ENCODE measurements around the gene DDA1.

The DDA1 gene

DNA sequence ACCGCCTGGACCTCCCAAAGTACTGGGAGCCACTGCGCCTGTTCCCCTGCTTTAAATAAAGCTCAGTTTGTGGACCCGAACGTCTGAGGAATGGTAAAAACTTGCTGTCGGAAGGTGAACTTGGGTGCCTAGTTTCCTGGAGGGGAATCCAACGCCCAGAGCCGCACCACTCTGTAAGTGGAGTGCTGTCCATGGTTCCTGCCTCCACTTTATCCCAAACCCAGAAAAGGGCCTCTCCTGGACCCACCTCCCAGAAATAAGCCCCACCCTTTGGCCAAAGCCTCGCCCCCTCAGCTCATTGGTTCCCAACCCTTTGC is 23.0 kb downstream of the DDA1 start:
- POLR2A ChIA-PET = interaction anchor here (0.6 to 7.6 kb wide), 10 partner anchors 10 to 611 kb away, joined by 3 to 64 read pairs (median 7); partner anchors contain the start of genes BABAM1, DDA1, MRPL34 and NR2F6
- Histone ChIP-seq H3K4me1 (ENCODE audit: control insufficient read depth, insufficient read depth, low read length) (peaks cover 4% of the 10 kb centered on the region; the same call in 1 of the 2 replicates), H3K4me3 (ENCODE audit: low read depth, low read length) (no peak overlapping the region), H3K27ac (ENCODE audit: extremely low read depth, low read depth, low read length) (no peak overlapping the region), H3K9me3 (ENCODE audit: control insufficient read depth, insufficient read depth, low read depth, low read length) (no peaks in the 10 kb centered on the region), H3K36me3 (ENCODE audit: control insufficient read depth in 2 of 2, insufficient read depth in 1 of 2, low read length in 2 of 2) (peaks cover 0 to 17% of the 10 kb centered on the region in 2 experiments; a peak in 2 of 3 replicates)
- CTCF ChIA-PET = interaction anchor here (0.6 to 2.4 kb wide), 8 partner anchors 13 to 694 kb away, joined by 3 to 9 read pairs (median 3); no protein-coding TSS in a partner anchor
- TF ChIP-seq, protein P1, sequence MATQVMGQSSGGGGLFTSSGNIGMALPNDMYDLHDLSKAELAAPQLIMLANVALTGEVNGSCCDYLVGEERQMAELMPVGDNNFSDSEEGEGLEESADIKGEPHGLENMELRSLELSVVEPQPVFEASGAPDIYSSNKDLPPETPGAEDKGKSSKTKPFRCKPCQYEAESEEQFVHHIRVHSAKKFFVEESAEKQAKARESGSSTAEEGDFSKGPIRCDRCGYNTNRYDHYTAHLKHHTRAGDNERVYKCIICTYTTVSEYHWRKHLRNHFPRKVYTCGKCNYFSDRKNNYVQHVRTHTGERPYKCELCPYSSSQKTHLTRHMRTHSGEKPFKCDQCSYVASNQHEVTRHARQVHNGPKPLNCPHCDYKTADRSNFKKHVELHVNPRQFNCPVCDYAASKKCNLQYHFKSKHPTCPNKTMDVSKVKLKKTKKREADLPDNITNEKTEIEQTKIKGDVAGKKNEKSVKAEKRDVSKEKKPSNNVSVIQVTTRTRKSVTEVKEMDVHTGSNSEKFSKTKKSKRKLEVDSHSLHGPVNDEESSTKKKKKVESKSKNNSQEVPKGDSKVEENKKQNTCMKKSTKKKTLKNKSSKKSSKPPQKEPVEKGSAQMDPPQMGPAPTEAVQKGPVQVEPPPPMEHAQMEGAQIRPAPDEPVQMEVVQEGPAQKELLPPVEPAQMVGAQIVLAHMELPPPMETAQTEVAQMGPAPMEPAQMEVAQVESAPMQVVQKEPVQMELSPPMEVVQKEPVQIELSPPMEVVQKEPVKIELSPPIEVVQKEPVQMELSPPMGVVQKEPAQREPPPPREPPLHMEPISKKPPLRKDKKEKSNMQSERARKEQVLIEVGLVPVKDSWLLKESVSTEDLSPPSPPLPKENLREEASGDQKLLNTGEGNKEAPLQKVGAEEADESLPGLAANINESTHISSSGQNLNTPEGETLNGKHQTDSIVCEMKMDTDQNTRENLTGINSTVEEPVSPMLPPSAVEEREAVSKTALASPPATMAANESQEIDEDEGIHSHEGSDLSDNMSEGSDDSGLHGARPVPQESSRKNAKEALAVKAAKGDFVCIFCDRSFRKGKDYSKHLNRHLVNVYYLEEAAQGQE (tag by site-specific recombination; IDR thresholded peaks at IDR 0.05) = peak; percentile 98
- TF ChIP-seq ZNF426 (tag by site-specific recombination; IDR thresholded peaks at IDR 0.05) = no peak

DNA sequence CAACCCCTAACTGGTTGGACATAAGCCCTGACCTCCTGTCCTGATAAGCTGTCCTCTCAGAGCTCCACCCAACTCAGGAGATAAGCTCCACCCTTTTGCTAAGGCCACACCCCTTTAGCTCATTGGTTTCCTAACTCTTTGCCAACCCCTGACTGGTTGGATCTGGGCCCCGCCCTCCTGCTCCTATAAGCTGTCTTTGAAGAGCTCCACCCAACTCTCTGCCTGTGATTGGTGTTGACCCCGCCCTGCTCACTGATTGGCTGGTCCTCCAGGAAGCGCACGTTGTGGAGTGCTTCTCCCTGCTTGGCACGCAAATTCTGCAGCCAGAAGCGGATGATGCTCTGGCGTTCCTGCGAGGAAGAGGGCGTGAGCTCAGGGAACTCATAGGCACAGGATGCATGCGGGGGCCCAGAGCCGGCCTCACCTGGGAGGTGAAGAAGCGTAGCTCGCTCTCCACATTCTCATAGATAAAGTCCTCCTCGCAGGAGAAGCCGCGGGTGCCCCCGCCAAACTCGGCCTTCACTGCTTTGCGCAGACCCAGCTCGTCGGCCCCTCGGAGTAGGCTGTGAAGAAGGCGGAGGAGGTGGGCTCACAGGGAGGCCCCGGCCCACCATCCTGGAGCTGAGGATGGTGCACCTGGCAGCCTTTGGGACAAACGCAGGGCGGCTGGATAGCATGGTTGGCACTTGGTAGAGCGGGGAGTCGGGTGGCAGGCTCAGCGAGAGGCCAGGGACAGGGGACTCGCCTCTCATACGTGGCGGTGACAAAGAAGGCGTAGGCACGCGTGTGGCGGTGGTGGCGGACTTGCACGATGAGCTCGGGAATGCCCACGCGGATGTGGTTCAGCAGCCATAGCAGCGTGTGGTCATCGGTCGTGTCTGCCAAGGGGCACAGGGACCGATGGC is 23.6 kb downstream of the DDA1 start:
- Histone ChIP-seq H3K4me3 (ENCODE audit: low read depth, low read length) (no peak overlapping the region), H3K4me1 (ENCODE audit: control insufficient read depth, insufficient read depth, low read length) (peaks cover 4% of the 10 kb centered on the region), H3K36me3 (ENCODE audit: control insufficient read depth in 2 of 2, insufficient read depth in 1 of 2, low read length in 2 of 2) (peaks cover 0 to 17% of the 10 kb centered on the region in 2 experiments; a peak in 2 of 3 replicates), H3K9me3 (ENCODE audit: control insufficient read depth, insufficient read depth, low read depth, low read length) (no peaks in the 10 kb centered on the region), H3K27ac (ENCODE audit: extremely low read depth, low read depth, low read length) (no peak overlapping the region)
- ChIA-PET POLR2A (interaction anchor here (0.6 to 7.6 kb wide), 13 partner anchors 9 to 610 kb away, joined by 3 to 64 read pairs (median 5); partner anchors contain the start of genes ABHD8, BABAM1, DDA1 and MRPL34), CTCF (interaction anchor here (0.6 to 2.4 kb wide), 14 partner anchors 12 to 694 kb away, joined by 3 to 9 read pairs (median 4); partner anchors contain the start of gene MRPL34)
- TF ChIP-seq ZNF10 (tag by site-specific recombination; IDR thresholded peaks at IDR 0.05) = no peak
- TF ChIP-seq KLF10 (tag by site-specific recombination; IDR thresholded peaks at IDR 0.05) = peak; percentile 98
- TF ChIP-seq, protein P2, sequence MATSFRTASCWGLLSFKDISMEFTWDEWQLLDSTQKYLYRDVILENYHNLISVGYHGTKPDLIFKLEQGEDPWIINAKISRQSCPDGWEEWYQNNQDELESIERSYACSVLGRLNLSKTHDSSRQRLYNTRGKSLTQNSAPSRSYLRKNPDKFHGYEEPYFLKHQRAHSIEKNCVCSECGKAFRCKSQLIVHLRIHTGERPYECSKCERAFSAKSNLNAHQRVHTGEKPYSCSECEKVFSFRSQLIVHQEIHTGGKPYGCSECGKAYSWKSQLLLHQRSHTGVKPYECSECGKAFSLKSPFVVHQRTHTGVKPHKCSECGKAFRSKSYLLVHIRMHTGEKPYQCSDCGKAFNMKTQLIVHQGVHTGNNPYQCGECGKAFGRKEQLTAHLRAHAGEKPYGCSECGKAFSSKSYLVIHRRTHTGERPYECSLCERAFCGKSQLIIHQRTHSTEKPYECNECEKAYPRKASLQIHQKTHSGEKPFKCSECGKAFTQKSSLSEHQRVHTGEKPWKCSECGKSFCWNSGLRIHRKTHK (tag by site-specific recombination; IDR thresholded peaks at IDR 0.05) = no peak
- no peak for TF ChIP-seq ZNF768 (tag by site-specific recombination; IDR thresholded peaks at IDR 0.05)
- TF ChIP-seq ZNF791 (tag by site-specific recombination; IDR thresholded peaks at IDR 0.05) = no peak
- no peak for TF ChIP-seq IKZF3 (tag by site-specific recombination; IDR thresholded peaks at IDR 0.05)
- TF ChIP-seq, protein P3, sequence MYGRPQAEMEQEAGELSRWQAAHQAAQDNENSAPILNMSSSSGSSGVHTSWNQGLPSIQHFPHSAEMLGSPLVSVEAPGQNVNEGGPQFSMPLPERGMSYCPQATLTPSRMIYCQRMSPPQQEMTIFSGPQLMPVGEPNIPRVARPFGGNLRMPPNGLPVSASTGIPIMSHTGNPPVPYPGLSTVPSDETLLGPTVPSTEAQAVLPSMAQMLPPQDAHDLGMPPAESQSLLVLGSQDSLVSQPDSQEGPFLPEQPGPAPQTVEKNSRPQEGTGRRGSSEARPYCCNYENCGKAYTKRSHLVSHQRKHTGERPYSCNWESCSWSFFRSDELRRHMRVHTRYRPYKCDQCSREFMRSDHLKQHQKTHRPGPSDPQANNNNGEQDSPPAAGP (tag by site-specific recombination; IDR thresholded peaks at IDR 0.05) = no peak
- TF ChIP-seq OSR2 (tag by site-specific recombination; IDR thresholded peaks at IDR 0.05) = no peak
- no peak for TF ChIP-seq ZNF114 (tag by site-specific recombination; IDR thresholded peaks at IDR 0.05)
- TF ChIP-seq ZEB2 (tag by site-specific recombination; IDR thresholded peaks at IDR 0.05) = no peak
- TF ChIP-seq, protein P4, sequence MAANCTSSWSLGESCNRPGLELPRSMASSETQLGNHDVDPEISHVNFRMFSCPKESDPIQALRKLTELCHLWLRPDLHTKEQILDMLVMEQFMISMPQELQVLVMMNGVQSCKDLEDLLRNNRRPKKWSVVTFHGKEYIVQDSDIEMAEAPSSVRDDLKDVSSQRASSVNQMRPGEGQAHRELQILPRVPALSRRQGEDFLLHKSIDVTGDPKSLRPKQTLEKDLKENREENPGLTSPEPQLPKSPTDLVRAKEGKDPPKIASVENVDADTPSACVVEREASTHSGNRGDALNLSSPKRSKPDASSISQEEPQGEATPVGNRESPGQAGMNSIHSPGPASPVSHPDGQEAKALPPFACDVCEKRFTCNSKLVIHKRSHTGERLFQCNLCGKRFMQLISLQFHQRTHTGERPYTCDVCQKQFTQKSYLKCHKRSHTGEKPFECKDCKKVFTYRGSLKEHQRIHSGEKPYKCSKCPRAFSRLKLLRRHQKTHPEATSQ (tag by site-specific recombination; IDR thresholded peaks at IDR 0.05) = peak; percentile 59; the same call in 1 of the 2 replicates
- TF ChIP-seq, protein P5, sequence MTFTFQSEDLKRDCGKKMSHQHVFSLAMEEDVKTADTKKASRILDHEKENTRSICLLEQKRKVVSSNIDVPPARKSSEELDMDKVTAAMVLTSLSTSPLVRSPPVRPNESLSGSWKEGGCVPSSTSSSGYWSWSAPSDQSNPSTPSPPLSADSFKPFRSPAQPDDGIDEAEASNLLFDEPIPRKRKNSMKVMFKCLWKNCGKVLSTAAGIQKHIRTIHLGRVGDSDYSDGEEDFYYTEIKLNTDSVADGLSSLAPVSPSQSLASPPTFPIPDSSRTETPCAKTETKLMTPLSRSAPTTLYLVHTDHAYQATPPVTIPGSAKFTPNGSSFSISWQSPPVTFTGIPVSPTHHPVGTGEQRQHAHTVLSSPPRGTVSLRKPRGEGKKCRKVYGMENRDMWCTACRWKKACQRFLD (tag by site-specific recombination; IDR thresholded peaks at IDR 0.05) = no peak
- TF ChIP-seq, protein P6, sequence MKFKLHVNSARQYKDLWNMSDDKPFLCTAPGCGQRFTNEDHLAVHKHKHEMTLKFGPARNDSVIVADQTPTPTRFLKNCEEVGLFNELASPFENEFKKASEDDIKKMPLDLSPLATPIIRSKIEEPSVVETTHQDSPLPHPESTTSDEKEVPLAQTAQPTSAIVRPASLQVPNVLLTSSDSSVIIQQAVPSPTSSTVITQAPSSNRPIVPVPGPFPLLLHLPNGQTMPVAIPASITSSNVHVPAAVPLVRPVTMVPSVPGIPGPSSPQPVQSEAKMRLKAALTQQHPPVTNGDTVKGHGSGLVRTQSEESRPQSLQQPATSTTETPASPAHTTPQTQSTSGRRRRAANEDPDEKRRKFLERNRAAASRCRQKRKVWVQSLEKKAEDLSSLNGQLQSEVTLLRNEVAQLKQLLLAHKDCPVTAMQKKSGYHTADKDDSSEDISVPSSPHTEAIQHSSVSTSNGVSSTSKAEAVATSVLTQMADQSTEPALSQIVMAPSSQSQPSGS (tag by site-specific recombination; IDR thresholded peaks at IDR 0.05; ENCODE audit: low read depth) = no peak
- no peak for TF ChIP-seq ZBTB20 (tag by site-specific recombination; IDR thresholded peaks at IDR 0.05)
- TF ChIP-seq, protein P7, sequence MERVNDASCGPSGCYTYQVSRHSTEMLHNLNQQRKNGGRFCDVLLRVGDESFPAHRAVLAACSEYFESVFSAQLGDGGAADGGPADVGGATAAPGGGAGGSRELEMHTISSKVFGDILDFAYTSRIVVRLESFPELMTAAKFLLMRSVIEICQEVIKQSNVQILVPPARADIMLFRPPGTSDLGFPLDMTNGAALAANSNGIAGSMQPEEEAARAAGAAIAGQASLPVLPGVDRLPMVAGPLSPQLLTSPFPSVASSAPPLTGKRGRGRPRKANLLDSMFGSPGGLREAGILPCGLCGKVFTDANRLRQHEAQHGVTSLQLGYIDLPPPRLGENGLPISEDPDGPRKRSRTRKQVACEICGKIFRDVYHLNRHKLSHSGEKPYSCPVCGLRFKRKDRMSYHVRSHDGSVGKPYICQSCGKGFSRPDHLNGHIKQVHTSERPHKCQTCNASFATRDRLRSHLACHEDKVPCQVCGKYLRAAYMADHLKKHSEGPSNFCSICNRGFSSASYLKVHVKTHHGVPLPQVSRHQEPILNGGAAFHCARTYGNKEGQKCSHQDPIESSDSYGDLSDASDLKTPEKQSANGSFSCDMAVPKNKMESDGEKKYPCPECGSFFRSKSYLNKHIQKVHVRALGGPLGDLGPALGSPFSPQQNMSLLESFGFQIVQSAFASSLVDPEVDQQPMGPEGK (tag by site-specific recombination; IDR thresholded peaks at IDR 0.05) = no peak
- no peak for TF ChIP-seq ZNF776 (tag by site-specific recombination; IDR thresholded peaks at IDR 0.05; ENCODE audit: borderline replicate concordance)

Measured in HEK293 (cell line).